Skin epidermis (tissue), 12 donors: ENCODE results near the gene DPY30.
A peak's percentile ranks its signal among the peaks of the same experiment; 100 is the strongest.

Experiments
- H3K27ac ChIP-seq, 21 experiments: fragments of 200-600 bp; sonication (generic) in 11 of 21; one replicate each; pipeline ENCODE4 v1.5.0; 2020; ENCODE audit warnings: mild to moderate bottlenecking in 3 of 21, inconsistent platforms in 2 of 21, moderate library complexity in 2 of 21
- H3K4me3 ChIP-seq, 7 experiments: fragments of 200-600 bp; sonication (generic) in 2 of 7; one replicate each; pipeline ENCODE4 v1.5.0; 2020; ENCODE audit warnings: inconsistent platforms in 2 of 7, mild to moderate bottlenecking in 2 of 7, moderate library complexity in 1 of 7

DPY30 gene

DNA sequence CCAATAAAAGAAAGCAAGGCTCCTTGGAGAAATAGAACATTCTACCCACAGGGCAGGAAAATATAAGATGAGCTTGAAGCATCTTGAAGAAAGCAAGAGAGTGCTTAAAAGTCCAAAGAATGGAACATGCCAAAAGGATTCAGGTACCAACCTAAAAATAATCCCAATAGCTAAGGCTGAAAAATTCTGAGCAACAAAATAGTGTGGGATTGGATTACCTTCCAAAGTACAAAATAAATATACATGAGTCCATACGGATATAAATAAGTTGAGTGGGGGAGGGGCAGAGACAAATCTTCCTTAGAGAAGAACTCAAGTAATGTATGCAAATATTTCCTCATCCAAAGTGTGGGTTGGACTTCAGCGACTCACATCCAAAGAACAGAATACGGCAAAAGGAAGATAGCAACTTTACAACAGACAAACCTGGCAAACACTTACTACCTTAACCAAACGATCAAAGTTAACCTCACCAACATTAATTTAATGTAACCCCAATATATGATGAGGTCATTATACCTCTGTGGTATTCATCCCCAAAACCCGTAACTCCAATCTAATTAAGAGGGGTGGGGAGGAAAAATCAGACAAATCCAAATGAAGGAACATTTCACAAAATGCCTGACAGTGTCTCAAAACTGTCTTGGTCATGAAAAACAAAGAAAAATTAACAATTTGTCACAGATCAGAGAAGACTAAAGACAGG, 55.7 kb downstream of the DPY30 start:
- Histone ChIP-seq H3K27ac (no peak overlapping the region), H3K4me3 (no peak overlapping the region)

GRCh38 chr2:31980674-31981356, 58.8 kb downstream of the DPY30 start:
- H3K4me3 ChIP-seq, result no peak overlapping the region
- H3K27ac ChIP-seq, result peak overlapping the region in 5 of 21 experiments; percentile 7 to 66 (median 52)

GRCh38 chr2:31979956-31980355, 59.6 kb downstream of the DPY30 start:
- Histone ChIP-seq H3K4me3 (no peak overlapping the region), H3K27ac (no peak overlapping the region)

DNA sequence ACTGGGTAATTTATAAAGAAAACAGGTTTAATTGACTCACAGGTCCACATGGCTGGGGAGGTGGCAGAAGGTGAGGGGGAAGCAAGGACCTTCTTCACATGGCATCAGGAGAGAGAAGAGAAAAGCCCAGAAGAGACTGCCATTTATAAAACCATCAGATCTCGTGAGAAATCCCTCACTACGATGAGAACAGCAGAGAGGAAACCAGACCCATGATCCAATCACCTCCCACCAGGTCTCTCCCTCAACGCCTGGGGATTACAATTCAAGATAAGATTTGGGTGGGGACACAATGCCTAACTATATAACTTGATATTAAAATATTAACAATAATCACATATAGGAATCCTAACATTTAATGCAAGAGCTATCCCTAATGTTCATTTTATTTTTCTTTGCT, 60.6 kb downstream of the DPY30 start:
- no peak overlapping the region for H3K4me3 ChIP-seq

DNA sequence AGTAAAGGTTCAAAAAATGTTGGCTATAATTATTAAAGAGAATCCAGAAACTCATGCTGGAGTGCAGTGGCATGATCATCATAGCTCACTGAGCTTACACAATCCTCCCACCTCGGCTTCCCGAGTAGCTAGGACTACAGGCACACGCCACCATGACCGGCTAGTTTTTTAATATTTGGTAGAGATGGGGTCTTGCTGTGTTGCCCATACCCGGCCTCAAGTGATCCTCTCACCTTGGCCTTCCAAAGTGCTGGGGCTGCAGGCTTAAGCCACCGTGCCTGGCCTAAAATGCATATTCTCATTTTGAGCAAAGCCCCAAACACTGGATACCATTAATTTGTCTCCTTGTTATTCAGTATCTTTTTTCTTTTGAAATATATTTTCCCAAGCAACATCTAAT, 61.2 kb downstream of the DPY30 start:
- Histone ChIP-seq H3K4me3 (no peak overlapping the region), H3K27ac (no peak overlapping the region)

More for the DNA sequence above, 60.6 kb downstream of the DPY30 start:
- no peak overlapping the region for H3K27ac ChIP-seq
